HL-60/S4 (cell line): ENCODE results near the gene ADAM23.

Source experiments
- in situ Hi-C: fragments of 300-500 bp; cut with MboI; formaldehyde crosslinking; loops from 2 replicates; pipeline ENCODE4 v1.14.3; 2022; ENCODE audit warnings: low sequenced_read_pairs

The ADAM23 gene

DNA sequence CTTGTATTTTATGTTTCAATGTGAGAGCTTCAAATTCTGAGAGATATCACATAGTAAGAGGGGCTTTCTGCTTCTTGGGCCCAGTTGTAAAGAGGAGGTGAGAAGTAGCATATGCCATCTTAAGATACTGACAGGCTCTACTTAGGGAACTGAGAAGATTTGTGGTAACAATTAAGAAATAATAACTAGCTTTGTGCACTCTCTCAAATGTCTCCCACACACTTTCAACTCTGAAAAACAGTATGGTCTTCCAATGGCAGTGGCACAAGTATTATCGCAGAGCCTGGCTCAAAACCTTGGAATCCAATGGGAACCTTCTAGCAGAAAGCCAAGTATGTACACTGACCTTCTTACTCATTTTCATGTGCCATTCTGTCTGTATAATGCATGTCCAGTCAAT, 118.6 kb downstream of the ADAM23 start:
- in situ Hi-C loops: no loop called here

DNA sequence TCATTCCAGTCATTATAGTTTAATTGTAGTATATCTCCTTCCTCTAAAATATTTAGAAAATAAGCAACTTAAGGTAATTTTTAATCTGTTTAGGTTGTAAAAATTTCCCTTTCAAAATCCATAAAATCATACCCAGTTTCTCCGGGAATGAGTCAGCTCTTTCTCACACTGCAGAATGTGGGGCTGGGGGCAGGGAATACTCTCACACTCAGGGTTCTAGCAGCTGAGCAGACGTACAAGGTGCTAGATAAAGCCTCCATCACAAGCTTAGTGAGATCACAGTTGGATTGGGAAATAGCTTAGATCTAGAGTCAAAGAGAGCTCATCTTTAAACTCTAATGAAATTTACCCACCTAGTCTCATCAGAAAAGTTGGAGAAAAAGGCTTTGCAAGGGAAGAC, 119.0 kb downstream of the ADAM23 start:
- in situ Hi-C loops: no loop called here

DNA sequence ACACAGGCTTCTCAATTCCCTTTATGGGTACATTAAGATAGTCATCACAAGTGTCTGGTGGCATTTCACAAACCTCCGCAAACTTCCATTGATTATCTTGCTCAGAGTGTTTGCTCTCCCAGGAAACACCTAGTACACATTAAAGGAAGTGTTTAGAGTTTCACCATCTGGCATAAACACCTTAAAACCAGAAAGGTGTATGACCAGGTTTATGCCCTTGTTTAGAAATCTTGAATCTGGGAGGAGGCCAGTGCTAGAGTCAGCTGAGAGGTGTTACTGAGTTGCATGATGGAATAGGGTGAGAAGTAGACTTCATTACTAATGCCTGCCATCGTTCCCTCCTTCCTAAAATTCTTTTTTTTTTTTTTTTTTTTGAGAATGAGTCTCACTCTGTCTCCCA, 120.0 kb downstream of the ADAM23 start:
- in situ Hi-C loops: no loop called here

DNA sequence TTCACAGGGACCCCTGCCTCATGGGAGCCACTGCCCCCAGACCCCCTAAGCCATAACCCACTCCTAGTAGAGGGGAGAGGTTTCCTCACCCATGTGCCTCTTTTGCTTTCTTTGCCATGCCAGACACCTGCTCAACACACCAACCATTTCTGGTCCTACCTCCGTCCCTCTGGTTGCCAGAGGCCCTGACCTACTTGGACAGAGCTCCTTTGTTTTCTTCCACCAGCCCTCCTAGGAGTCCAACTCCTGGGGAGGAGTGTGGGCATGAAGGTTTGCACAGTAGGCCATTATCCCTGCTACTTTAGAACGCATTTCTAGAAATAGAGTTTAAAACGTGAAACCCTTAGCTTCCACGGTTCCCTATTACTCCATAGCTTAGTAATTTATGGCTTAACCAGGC, 122.3 kb downstream of the ADAM23 start:
- in situ Hi-C loops: no loop called here

DNA sequence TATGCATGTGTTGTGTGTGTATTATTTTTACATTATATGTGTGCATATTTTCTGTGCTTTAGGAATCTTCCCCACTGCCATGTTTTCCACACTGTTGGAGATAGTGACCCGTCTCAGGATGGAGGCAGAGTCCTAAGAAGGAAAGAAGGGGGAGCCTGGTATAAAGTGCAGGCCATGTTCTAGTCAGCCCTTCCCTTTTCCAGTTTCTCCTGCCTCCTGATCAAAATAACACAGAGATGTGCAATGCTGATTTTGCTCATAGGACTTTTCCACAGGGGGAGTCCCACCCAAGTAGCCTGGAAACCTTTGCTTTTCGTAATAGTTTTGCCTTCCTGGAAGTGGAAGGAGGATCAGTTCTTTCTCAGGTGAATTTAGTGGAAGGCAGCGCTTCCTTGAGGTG, 126.1 kb downstream of the ADAM23 start:
- in situ Hi-C loops: no loop called here

DNA sequence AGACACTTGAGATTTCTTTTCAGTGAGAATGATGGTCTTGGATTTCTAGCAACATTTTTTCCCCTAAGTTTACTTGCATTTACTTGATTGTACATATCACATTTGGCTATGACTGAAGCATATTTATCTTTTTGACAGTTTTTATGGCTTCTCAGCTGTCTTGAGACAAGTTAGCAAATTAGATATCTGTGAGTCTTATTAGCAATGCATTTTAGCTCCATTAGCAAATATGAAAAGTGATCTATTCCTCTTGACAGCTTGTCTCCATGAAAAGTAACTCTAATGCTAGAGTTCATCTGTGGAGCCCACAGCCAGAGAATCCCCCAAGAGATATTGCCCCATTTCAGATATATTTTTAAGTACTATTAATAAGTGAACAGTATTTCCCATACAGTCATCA, 126.9 kb downstream of the ADAM23 start:
- in situ Hi-C loops: no loop called here

DNA sequence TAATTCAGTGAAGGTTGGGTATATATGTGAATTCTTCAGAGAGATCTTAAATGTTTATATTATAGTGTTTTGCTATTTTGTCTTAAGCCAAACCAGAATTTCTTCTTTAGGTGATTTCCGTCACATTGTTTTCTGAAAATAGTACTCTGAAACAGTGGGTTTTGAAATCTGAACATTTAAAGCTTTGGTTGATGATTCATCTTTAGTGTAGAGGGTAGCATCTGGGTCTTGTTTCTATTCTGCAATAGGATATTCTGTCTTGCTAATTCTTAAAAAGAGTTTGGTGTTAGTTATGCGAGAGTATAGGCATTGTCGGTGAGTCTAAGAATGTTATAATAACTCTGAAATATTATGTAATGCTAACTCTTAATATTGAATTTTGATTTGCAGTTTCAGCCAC, 129.4 kb downstream of the ADAM23 start:
- in situ Hi-C loops: no loop called here

DNA sequence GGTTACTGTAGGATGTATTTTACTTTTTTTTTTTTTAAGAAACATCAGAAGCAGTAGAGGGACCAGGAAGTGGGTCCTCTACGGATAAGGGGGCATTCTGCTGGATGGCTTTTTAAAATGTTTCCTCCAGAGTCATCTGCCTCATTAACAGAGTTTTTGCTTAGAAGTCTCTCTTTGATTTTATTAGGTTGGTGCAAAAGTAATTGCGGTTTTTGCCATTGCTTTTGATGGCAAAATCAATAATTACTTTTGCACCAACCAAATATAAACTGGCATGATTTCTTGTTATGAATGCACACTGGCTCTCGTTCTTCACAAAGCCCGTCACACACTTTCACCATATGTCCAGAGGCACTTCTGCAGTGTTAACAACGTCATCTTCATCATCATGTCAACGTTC, 130.5 kb downstream of the ADAM23 start:
- in situ Hi-C loops: no loop called here

DNA sequence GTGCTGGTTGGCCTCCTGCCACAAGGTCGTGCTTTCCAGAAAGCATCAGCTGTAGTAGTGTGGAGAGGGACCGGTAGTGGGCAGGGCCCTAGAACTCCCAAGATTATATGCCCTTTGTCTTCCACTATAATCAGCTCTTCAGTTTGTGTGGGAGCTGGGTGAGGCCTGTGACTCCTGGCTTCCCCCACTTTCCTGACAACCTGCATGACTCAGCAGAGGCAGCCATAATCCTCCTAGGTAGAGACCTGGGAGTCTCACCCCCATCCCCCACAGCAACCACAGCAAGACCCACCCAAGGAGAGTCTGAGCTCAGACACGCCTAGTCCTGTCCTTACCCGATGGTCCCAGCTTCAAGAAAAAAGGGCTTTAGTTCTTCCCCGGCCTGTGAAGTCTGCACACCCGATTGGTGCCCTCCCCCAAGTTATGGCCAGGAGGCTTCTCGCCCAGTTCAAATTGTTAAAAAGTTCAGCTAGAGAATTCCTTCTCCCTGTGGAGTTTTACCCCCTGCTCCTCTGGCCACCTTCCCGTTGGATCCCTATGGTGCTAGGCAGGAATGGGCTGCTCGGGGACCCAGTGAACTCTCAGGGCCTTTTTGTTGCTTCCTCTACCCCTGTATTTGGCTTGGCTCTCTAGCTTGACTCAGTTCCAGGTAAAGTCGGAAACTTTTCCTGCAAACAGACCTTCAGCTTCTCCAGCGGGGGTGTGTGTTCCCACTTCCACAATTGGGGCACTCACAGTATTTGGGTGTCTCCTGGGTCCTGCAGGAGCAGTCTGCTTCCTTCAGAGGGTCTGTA, 141.2 kb downstream of the ADAM23 start:
- in situ Hi-C loops: no loop called here

DNA sequence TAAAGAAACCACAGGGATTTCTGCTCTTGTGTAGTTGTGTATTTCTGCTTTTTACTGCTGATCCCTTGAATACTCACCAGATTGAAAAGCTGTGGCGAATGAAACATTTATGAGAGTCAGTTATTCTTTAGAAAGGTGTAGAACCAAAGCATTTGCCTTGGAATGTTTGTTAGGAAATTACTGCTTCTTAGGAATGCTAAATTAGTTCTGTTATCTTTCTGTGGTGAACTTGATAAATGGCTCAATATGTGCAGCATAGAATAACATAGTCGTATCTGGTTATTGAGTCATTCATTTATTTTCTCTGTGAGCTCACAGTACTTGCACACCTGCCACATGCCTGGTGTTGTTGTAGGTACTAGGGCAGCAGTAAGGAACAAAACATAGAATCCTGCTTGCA, 142.0 kb downstream of the ADAM23 start:
- in situ Hi-C loops: no loop called here

DNA sequence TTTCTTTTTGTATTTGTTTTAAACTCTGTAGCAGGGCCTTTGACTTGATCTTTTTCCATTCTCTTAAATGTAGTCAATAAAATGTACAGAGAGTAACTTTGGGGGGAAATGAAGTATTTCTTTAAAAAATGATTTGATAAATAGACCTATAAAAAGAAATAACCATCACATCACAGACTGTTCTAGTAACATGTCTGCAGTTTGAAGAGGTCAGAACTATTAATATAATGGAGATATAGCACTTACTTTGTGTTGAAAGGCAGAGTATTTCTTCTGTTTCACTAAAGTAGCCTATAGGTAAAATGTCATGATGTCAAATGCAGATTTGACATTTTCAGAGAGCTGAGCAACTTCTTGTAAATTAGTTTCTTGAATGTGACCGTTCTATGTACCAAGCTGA, 143.3 kb downstream of the ADAM23 start:
- in situ Hi-C loops: no loop called here

DNA sequence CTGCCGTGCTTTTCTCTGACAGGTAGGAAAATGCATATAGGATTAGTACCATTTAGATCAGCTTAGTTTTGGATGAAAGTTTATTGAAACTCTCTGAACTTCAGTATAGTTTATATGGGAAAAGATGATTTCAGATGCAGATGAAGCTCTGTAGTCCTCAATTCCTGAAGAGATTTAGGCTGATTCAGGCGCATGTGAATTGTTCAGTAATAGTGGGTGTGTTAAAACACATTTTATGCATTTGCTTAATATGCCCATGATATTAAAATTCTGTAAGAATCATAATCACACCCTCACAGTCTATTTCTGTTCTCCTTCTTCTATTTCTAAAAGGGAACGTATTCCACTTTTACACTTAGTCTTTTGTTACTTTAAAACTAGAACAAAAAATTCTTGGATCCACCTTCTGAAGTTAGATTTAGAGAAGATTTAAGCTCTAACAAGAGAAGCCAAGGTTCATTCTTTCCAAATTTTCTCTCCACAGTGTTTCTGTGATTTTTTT, 154.4 kb downstream of the ADAM23 start:
- in situ Hi-C loops: no loop called here

DNA sequence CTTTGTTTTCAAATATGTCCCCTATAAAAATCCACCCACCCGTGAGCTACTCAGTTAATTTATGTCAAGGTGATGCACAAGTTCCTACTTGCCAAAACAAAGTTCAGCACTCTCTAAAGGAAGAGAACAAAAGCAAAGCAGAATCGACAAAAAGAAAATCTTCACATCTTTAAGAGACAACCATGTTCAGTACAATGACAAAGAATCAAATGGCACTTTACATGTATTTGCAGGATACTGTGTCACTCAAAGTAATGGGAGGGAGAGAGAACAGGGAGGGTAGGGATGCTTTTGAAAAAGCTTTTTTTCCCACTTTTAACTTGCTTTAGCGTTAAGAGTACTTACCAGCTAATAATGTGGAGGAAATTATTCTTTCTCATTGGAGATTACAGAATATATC, 159.9 kb downstream of the ADAM23 start:
- in situ Hi-C loops: no loop called here

DNA sequence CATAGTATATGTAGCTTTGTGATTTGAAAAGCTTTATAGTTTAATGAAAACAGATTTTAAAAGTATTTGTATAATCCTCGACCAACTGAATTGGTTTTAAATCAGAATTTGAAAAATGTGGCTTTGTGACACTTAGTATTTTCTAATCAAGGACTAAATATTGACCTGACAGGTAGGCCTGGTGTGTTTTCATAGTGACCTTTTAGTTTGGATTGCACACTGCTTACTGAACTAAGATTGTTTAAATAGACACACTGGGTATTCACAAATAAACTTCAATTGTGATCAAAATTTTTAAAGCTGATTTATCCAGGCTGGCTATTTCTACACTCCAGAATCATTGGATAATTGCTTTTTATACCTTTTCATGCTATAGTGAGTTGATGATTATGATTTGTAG, 167.1 kb downstream of the ADAM23 start:
- in situ Hi-C loops: no loop called here

DNA sequence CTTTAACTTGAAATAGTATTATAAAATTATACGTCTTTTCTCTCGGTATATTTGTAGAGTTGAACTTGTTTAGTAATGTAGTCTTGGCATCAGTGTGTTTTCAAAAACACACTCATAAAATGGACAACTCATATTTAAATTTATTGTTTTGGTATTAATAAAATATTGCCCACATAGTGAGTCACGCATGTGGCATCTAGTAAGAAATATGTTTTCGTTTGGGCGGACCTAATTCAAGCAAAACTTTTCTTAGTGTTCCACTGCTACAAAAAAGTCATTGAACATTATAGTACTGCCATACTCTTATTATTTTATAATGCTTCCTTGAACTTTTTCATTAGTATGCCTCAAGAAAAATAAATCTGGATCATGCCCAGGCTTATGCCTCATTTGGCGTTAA, 167.9 kb downstream of the ADAM23 start:
- in situ Hi-C loops: no loop called here

DNA sequence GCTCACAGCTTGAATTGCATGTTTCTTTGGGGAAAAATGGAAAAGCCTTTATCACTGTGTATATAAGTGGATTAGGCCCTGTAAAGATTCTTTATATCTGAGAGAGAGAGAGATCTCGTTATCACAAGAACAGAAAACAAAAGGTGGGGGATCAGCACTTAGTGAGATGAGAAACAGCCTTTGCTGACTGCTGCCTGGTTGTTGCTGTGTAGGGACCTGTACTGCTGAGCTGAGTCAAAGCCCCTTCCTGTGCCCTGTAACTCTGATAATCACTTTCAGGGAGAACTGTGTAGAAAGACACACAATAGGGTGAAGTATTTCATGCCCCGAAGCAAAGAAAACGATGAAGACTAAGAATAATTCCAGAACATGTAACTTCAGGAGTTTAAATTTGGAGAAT, 168.4 kb downstream of the ADAM23 start:
- in situ Hi-C loops: no loop called here

DNA sequence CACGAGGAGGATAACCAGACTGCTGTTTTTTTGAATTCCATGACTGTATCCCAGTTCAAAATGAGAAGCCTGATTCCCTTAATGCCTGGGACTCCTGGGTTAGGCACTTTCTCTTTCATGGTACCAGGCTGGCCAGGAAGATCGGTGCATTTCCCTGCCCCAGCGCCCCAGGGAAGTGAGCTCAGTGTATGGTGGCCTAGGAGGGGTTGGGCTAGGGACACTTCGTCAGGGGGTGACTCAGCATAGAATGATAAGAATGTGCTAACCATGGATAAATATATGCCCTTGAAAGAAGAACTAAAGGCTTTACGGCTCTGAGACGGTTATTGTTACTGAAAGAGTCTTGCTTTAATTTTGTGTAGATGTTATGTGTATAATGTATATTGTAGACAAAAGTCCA, 171.5 kb downstream of the ADAM23 start:
- in situ Hi-C loops: no loop called here

DNA sequence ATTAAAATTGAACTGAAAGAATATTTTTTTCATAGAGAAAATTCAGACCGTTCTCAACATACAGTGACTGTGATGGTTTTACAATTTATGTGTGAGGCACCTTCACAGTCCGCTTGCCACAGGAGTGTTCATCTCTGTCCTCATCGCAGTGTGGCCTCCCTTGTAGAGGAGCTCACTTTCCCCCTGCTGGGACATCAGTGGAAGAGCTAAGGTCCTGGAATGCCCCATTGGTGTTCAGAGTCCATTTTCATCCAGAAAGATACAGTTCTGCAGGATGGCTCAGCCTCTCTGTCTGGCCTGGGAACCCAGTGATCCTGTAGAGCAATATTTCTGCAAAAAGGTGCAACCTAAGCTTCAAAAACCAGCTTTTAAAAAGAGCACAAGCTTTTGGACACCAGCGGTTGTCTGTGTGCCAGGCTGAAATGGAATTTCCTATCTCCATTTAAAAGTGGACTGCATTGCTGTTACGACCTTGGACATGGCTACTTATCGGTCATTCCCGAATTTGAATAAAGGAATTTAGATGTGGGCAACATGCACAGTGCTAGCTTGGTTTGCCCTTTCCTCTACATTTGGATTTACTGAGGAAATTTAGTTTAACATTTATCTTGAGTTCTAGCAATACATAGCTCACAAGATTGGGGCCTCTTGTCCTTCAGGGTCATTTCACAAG, 172.2 kb downstream of the ADAM23 start:
- in situ Hi-C loops: no loop called here

DNA sequence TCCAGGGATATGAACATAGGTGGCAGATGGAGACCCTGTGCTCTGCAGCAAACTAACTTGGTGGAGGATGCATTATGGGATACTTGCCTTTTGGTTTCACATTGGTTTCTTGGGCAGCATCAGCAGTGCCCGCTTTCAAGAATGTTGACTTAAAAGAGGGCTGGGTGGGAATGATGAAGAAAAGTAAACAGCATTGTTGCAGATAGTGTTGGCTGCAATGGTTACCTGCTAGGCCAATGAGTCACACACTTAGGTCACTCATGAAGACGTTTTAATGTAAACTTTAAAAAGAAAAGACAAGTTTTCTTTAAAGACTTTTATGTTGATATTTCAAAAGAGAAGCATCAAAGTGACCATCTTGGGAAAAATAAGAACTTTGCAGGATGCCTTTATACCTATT, 172.8 kb downstream of the ADAM23 start:
- in situ Hi-C loops: no loop called here

DNA sequence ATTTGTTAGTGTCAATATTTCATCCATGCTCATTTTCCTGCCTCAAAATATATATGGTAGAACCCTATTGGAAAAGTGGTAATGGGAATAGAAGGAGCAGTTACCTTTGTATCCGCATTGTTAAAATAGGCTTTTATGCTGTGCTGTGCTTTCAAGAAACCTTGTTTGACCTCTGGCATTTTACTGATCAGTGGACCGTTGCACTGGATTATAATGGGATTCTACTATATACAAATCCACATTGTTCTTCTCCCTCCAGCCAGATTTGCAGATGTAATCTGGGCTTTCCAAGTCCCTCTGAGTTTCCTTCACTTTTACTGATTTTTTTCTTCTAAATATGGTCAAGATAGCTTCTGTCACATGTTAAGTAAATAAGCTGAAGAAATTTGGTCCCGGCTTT, 175.7 kb downstream of the ADAM23 start:
- in situ Hi-C loops: no loop called here

DNA sequence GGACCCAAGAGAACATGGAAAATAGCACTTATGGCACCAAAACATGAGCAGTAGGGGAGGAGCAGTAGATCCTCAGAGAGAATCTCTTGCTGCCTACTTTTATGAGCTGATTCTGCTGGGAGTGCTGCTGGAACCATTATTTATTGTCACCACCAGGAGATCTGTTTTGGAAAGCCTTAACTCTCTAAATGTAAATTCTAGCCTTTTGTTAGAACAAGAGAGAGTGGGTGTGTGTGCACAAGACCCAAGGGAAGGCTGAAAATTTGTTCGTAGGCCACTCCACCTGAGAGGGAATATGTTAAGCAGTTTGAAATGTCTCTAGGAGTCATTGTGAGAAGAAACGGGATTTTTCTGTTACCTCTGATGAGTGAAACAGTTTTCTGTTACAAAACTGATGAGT, 182.8 kb downstream of the ADAM23 start:
- in situ Hi-C loops: no loop called here

DNA sequence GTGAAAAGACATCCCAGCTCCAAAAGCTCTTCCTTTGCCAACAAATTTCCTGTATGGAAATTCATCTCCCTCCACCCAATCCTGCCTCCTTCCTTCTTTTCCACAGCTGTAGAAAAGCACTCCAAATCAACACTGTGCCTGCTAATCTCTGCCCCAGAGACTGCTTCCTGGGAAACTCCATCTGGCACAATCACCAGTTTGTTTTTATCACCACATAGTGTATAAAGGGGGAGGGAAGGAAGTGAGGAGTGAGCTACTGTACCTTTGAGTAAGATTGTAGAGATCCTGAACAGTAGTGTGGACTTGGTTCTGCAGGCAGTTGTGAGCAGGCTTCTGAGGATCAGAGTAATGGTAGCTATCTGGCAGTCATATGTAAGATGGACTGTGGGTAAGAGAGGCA, 184.3 kb downstream of the ADAM23 start:
- in situ Hi-C loops: no loop called here

DNA sequence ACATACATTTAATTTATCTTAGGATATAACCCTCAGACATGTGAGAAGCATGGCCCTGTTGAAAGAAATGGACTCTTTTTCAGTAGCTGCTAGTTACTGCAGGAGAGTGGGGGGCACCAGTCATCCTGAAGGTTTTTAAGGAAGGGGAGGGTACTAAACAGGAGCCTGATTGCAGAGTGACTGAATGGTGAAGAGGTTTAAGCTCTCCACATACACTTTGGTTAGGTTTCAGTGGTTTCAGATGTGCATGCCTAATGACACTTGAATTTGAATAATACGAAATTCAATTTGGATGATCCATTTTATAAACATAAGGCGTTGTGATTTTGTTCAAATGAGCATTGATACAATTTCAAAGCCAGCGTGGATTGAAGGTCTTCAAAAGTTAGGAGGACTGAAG, 188.0 kb downstream of the ADAM23 start:
- in situ Hi-C loops: no loop called here
